Central memory CD8-positive, alpha-beta T cell (primary cell): ENCODE measurements around the gene CDH5.

Source experiments
- ATAC-seq: fragments of 150-1000 bp; cut with Tn5 transposase; replicated peaks from 2 replicates; pipeline ENCODE4 v1.10.0; 2022; ENCODE audit warnings: mild to moderate bottlenecking, moderate FRiP score, moderate number of reproducible peaks; ENCODE audit not compliant: poor library complexity, severe bottlenecking; ENCODE audit errors: extremely low read depth
- DNase-seq, 2 donors: peaks; one replicate each; pipeline ENCODE4 v3.0.0; 2021; ENCODE audit warnings: low spot score in 2 of 2
- H3K27ac Mint-ChIP-seq: one replicate; pipeline ENCODE4 v1.8.0; 2022; ENCODE audit warnings: low read depth, mild to moderate bottlenecking, moderate library complexity, mixed read lengths
- H3K27me3 Mint-ChIP-seq: one replicate; pipeline ENCODE4 v1.8.0; 2022; ENCODE audit warnings: mixed read lengths
- H3K36me3 Mint-ChIP-seq: one replicate; pipeline ENCODE4 v1.8.0; 2022; ENCODE audit warnings: mild to moderate bottlenecking, moderate library complexity, mixed read lengths; ENCODE audit not compliant: insufficient read depth
- H3K4me1 Mint-ChIP-seq: one replicate; pipeline ENCODE4 v1.8.0; 2022; ENCODE audit warnings: mixed read lengths
- H3K4me3 Mint-ChIP-seq: one replicate; pipeline ENCODE4 v1.8.0; 2022; ENCODE audit warnings: mild to moderate bottlenecking, moderate library complexity, mixed read lengths
- H3K9me3 Mint-ChIP-seq: one replicate; pipeline ENCODE4 v1.8.0; 2022; ENCODE audit warnings: mixed read lengths

The CDH5 gene

DNA sequence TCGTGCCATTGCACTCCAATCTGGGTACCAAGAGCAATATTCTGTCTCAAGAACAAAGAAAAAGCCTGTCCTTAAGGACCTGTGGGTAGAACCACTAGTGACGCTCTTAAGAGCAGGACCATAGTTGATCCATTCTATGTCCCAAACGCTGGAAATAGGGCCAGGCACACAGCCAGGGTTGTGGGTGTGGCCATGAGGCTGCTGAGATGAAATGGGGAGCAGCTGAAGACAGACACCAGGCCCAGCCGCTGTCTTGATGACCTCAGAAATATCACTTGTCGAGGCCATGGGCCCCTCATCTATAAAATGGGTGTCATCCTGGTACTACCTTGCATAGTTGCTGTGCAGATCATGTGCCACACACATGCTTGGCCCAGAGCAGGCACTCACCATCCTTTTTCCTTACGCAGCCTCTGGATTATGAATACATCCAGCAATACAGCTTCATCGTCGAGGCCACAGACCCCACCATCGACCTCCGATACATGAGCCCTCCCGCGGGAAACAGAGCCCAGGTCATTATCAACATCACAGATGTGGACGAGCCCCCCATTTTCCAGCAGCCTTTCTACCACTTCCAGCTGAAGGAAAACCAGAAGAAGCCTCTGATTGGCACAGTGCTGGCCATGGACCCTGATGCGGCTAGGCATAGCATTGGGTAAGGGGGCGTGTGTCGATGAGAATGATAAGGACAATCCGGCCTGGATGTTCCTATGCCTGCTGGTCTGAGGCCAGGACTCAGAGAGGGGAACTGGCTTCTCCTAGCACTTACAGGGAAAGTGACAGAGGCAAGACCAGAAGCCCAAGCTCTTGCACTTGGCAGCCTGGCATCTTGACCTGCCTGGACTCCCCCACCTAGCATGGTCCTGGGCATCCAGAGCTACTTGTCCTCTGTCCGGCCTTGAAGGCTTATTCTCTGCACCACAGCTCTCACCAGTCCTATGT is 25.5 kb downstream of the CDH5 start:
- Mint-ChIP-seq H3K36me3 (peaks cover 2% of the 10 kb centered on the region), H3K4me3 (no peak overlapping the region), H3K27ac (peak overlapping the region; percentile 29), H3K9me3 (no peaks in the 10 kb centered on the region), H3K27me3 (peaks cover 25% of the 10 kb centered on the region), H3K4me1 (no peaks in the 10 kb centered on the region)
- DNase-seq (no peak), ATAC-seq (no peak)

DNA sequence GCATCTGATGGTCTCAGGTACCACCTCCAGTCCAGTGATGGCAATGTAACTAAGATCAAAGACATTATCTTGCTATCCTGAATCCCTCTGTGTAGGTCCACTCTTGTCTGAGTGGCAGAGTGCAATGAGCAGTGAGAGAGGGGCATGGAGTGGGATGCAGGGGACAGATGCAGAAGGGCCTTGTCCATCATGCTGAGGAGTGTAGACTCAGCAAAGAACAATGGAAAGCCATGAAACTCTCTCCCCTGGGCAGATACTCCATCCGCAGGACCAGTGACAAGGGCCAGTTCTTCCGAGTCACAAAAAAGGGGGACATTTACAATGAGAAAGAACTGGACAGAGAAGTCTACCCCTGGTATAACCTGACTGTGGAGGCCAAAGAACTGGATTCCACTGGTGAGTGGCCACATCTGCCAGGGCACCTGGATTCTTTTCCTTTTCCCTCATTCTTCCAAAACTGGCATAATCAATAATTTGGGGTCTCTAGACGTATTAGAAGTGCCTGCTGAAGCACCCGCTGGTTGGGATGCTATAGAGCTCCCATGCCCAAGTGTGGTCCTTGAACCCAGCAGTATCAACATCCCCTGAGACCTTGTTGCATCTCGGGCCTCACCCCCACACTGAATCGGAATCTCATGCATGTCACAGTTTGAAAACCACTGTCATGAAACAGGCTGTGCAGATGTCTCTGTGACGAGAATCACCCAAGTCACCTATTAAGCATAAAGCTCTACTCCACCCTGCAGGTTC is 29.5 kb downstream of the CDH5 start:
- H3K9me3 Mint-ChIP-seq = no peaks in the 10 kb centered on the region
- no peak overlapping the region for H3K27ac Mint-ChIP-seq
- H3K4me1 Mint-ChIP-seq = no peaks in the 10 kb centered on the region
- DNase-seq (no peak), ATAC-seq (no peak)
- peaks cover 2% of the 10 kb centered on the region for H3K36me3 Mint-ChIP-seq
- H3K4me3 Mint-ChIP-seq = no peak overlapping the region
- peaks cover 34% of the 10 kb centered on the region for H3K27me3 Mint-ChIP-seq

GRCh38 chr16:66397736-66398433 is 31.4 kb downstream of the CDH5 start:
- H3K4me3 Mint-ChIP-seq = no peak overlapping the region
- no peaks in the 10 kb centered on the region for H3K4me1 Mint-ChIP-seq
- H3K9me3 Mint-ChIP-seq = no peaks in the 10 kb centered on the region

GRCh38 chr16:66399031-66399430 is 32.5 kb downstream of the CDH5 start:
- peaks cover 45% of the 10 kb centered on the region for H3K27me3 Mint-ChIP-seq
- no peaks in the 10 kb centered on the region for H3K4me1 Mint-ChIP-seq
- ATAC-seq (no peak), DNase-seq (no peak)
- no peaks in the 10 kb centered on the region for H3K9me3 Mint-ChIP-seq
- H3K4me3 Mint-ChIP-seq = no peak overlapping the region
- H3K36me3 Mint-ChIP-seq = no peaks in the 10 kb centered on the region
- no peak overlapping the region for H3K27ac Mint-ChIP-seq

More at GRCh38 chr16:66397736-66398433, 31.4 kb downstream of the CDH5 start:
- DNase-seq (no peak), ATAC-seq (no peak)
- Mint-ChIP-seq H3K27ac (no peak overlapping the region), H3K27me3 (peaks cover 34% of the 10 kb centered on the region), H3K36me3 (no peaks in the 10 kb centered on the region)

GRCh38 chr16:66399930-66400329 is 33.4 kb downstream of the CDH5 start:
- ATAC-seq = no peak
- Mint-ChIP-seq H3K9me3 (no peaks in the 10 kb centered on the region), H3K4me3 (no peak overlapping the region), H3K4me1 (no peaks in the 10 kb centered on the region), H3K36me3 (no peaks in the 10 kb centered on the region), H3K27ac (no peak overlapping the region), H3K27me3 (peaks cover 50% of the 10 kb centered on the region)
- DNase-seq = no peak

DNA sequence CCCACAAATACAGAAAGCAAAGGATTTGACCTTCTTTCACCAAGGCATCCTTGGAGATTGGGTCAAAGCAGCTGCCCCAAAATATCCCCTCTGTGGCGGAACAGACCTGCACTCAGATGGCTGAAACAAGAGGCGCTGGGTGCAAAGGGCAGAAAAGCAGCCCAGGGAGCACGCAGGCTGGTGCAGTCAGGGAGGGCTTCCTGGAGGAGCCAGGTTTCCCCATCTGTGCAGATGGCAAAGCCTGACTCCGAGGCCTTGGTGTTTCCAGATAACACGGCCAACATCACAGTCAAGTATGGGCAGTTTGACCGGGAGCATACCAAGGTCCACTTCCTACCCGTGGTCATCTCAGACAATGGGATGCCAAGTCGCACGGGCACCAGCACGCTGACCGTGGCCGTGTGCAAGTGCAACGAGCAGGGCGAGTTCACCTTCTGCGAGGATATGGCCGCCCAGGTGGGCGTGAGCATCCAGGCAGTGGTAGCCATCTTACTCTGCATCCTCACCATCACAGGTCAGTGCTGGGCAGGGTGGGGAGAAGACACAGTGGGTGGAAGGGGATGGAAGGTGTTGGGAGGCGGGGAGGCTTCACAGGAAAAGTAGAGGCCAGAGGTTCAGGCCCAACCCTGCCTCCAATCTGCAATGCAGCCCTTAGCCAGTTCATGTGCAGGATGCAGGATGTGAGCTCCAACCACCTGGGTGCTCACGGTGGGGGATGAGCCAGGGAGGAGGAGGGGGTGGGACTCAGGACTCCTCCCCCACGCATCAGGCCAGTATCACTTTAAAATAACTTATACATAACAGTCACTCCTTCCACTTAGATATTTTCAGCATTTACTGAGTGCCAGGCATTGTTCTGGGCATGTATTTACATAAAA is 34.3 kb downstream of the CDH5 start:
- Mint-ChIP-seq H3K27me3 (peaks cover 58% of the 10 kb centered on the region), H3K4me3 (no peak overlapping the region), H3K36me3 (no peaks in the 10 kb centered on the region), H3K9me3 (no peaks in the 10 kb centered on the region), H3K27ac (no peak overlapping the region), H3K4me1 (no peaks in the 10 kb centered on the region)
- no peak for ATAC-seq
- no peak for DNase-seq

- no peak for ATAC-seq
- H3K27ac Mint-ChIP-seq = no peak overlapping the region
- no peak for DNase-seq
- H3K4me3 Mint-ChIP-seq = no peak overlapping the region
- peaks cover 56% of the 10 kb centered on the region for H3K27me3 Mint-ChIP-seq
- H3K36me3 Mint-ChIP-seq = no peaks in the 10 kb centered on the region
- H3K9me3 Mint-ChIP-seq = no peaks in the 10 kb centered on the region
- no peaks in the 10 kb centered on the region for H3K4me1 Mint-ChIP-seq
These were observed 35.1 kb downstream of the CDH5 start for GRCh38 chr16:66401610-66402009.

GRCh38 chr16:66402166-66402565 is 35.7 kb downstream of the CDH5 start:
- no peak for ATAC-seq
- H3K4me1 Mint-ChIP-seq = no peaks in the 10 kb centered on the region
- DNase-seq = no peak
- no peaks in the 10 kb centered on the region for H3K36me3 Mint-ChIP-seq
- no peak overlapping the region for H3K27ac Mint-ChIP-seq
- peaks cover 56% of the 10 kb centered on the region for H3K27me3 Mint-ChIP-seq
- no peak overlapping the region for H3K4me3 Mint-ChIP-seq
- H3K9me3 Mint-ChIP-seq = no peaks in the 10 kb centered on the region

DNA sequence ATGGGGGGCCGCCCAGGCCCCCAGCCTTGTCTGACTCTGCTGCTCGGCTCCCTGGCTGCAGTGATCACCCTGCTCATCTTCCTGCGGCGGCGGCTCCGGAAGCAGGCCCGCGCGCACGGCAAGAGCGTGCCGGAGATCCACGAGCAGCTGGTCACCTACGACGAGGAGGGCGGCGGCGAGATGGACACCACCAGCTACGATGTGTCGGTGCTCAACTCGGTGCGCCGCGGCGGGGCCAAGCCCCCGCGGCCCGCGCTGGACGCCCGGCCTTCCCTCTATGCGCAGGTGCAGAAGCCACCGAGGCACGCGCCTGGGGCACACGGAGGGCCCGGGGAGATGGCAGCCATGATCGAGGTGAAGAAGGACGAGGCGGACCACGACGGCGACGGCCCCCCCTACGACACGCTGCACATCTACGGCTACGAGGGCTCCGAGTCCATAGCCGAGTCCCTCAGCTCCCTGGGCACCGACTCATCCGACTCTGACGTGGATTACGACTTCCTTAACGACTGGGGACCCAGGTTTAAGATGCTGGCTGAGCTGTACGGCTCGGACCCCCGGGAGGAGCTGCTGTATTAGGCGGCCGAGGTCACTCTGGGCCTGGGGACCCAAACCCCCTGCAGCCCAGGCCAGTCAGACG is 36.2 kb downstream of the CDH5 start:
- ATAC-seq (no peak), DNase-seq (no peak)
- H3K9me3 Mint-ChIP-seq = no peaks in the 10 kb centered on the region
- H3K27ac Mint-ChIP-seq = no peak overlapping the region
- H3K4me3 Mint-ChIP-seq = no peak overlapping the region
- H3K4me1 Mint-ChIP-seq = no peaks in the 10 kb centered on the region
- H3K27me3 Mint-ChIP-seq = peaks cover 53% of the 10 kb centered on the region
- no peaks in the 10 kb centered on the region for H3K36me3 Mint-ChIP-seq

GRCh38 chr16:66403531-66404145 is 37.1 kb downstream of the CDH5 start:
- Mint-ChIP-seq H3K4me1 (peaks cover 6% of the 10 kb centered on the region), H3K36me3 (no peaks in the 10 kb centered on the region), H3K9me3 (no peaks in the 10 kb centered on the region), H3K27ac (no peak overlapping the region), H3K27me3 (peaks cover 44% of the 10 kb centered on the region), H3K4me3 (no peak overlapping the region)
- no peak for DNase-seq
- no peak for ATAC-seq

- Mint-ChIP-seq H3K27me3 (peaks cover 34% of the 10 kb centered on the region), H3K36me3 (no peaks in the 10 kb centered on the region), H3K4me1 (peaks cover 18% of the 10 kb centered on the region), H3K9me3 (no peaks in the 10 kb centered on the region), H3K27ac (no peak overlapping the region), H3K4me3 (no peak overlapping the region)
- ATAC-seq (no peak), DNase-seq (no peak)
These were observed 38.7 kb downstream of the CDH5 start for GRCh38 chr16:66405057-66405783.
